ENCODE measurements around the gene MESD.

DNA sequence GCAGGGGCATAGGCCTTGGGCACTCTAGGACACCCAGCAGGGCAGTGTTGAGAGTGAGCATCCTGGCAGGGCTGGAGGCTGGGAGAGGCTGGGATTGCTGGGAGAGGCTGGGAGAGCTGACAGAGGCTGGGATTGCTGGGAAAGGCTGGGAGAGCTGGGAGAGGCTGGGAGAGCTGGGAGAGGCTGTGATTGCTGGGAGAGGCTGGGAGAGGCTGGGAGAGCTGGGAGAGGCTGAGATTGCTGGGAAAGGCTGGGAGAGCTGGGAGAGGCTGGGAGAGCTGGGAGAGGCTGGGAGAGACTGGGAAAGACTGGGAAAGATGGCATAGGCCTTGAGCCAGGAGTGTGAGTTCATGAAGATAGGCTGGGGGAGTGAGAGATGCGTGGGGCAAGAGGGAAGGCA is 77.8 kb downstream of the MESD start:
- TF ChIP-seq, protein P1, sequence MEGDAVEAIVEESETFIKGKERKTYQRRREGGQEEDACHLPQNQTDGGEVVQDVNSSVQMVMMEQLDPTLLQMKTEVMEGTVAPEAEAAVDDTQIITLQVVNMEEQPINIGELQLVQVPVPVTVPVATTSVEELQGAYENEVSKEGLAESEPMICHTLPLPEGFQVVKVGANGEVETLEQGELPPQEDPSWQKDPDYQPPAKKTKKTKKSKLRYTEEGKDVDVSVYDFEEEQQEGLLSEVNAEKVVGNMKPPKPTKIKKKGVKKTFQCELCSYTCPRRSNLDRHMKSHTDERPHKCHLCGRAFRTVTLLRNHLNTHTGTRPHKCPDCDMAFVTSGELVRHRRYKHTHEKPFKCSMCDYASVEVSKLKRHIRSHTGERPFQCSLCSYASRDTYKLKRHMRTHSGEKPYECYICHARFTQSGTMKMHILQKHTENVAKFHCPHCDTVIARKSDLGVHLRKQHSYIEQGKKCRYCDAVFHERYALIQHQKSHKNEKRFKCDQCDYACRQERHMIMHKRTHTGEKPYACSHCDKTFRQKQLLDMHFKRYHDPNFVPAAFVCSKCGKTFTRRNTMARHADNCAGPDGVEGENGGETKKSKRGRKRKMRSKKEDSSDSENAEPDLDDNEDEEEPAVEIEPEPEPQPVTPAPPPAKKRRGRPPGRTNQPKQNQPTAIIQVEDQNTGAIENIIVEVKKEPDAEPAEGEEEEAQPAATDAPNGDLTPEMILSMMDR (conservative IDR thresholded peaks at IDR 0.05; ENCODE audit: low read depth, low read length) = no peak
- no peak for TF ChIP-seq EZH2 (IDR thresholded peaks at IDR 0.05; ENCODE audit: low read length, unreplicated experiment)

Measured in PC-3 (cell line).